HL-60 (cell line): Measurements from ENCODE around the gene GPR146.

Source experiments
- GABPA ChIP-seq: IDR thresholded peaks from 2 replicates; pipeline ENCODE4 v1.6.1; 2012; ENCODE audit warnings: low read depth
- POLR2AphosphoS5 ChIP-seq: IDR thresholded peaks from 2 replicates; pipeline ENCODE4 v1.6.1; 2012; ENCODE audit warnings: low read depth
- SPI1 ChIP-seq: IDR thresholded peaks from 2 replicates; pipeline ENCODE4 v1.6.1; 2012; ENCODE audit warnings: low read depth, mild to moderate bottlenecking, borderline replicate concordance
- TF ChIP-seq, protein P1 (sequence below): IDR thresholded peaks from one replicate; pipeline ENCODE4 v1.5.1; 2011; ENCODE audit warnings: low read length, control low read depth, inconsistent platforms; ENCODE audit not compliant: insufficient read depth
- TF ChIP-seq, protein P2 (sequence below): IDR thresholded peaks from 2 replicates; pipeline ENCODE4 v1.6.1; 2012; ENCODE audit warnings: low read depth; ENCODE audit not compliant: insufficient replicate concordance

DNA sequence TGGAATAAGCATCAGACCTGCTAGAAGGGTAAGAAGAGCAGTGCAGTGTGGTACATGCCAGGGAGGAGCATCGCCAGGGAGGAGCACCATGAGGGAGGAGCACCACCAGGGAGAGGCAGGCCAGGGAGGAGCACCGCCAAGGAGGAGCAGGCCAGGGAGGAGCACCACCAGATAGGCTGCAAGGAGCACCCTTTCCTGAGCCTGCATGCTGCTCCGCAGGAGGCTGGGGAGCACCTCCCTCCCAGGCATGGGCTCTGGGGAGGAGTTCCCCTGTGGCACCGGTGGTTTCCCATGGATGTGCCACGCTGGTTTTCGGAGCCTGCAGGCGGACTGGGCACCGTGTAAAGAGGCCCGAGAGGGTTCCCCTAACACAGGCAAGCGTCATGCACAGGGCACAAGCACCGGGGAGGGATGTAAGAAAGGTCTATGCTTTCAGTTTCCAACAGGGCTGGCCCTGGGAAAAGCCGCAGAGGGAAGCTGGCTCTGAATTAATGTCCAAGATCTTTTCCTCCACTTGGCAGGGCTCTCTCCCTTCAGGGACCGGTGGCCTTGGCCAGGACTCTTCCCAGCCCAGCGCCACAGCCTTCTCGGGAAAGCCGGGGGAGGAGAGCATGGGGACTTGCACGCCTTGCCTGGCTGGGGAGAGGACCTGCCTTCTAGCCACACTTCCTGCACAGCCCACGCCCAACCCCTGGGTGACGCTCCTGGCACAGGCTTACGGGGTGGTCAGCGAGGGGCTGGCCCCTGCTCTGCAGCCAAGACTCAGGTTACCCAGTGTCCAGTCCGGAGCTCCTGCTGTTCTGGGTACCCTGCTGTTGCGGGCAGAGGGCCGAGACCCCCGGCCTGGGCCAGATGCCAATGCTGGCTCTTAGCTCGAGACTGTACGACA, 32.1 kb downstream of the GPR146 start:
- TF ChIP-seq, protein P1, sequence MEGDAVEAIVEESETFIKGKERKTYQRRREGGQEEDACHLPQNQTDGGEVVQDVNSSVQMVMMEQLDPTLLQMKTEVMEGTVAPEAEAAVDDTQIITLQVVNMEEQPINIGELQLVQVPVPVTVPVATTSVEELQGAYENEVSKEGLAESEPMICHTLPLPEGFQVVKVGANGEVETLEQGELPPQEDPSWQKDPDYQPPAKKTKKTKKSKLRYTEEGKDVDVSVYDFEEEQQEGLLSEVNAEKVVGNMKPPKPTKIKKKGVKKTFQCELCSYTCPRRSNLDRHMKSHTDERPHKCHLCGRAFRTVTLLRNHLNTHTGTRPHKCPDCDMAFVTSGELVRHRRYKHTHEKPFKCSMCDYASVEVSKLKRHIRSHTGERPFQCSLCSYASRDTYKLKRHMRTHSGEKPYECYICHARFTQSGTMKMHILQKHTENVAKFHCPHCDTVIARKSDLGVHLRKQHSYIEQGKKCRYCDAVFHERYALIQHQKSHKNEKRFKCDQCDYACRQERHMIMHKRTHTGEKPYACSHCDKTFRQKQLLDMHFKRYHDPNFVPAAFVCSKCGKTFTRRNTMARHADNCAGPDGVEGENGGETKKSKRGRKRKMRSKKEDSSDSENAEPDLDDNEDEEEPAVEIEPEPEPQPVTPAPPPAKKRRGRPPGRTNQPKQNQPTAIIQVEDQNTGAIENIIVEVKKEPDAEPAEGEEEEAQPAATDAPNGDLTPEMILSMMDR: no peak
- TF ChIP-seq POLR2AphosphoS5: no peak
- TF ChIP-seq, protein P2, sequence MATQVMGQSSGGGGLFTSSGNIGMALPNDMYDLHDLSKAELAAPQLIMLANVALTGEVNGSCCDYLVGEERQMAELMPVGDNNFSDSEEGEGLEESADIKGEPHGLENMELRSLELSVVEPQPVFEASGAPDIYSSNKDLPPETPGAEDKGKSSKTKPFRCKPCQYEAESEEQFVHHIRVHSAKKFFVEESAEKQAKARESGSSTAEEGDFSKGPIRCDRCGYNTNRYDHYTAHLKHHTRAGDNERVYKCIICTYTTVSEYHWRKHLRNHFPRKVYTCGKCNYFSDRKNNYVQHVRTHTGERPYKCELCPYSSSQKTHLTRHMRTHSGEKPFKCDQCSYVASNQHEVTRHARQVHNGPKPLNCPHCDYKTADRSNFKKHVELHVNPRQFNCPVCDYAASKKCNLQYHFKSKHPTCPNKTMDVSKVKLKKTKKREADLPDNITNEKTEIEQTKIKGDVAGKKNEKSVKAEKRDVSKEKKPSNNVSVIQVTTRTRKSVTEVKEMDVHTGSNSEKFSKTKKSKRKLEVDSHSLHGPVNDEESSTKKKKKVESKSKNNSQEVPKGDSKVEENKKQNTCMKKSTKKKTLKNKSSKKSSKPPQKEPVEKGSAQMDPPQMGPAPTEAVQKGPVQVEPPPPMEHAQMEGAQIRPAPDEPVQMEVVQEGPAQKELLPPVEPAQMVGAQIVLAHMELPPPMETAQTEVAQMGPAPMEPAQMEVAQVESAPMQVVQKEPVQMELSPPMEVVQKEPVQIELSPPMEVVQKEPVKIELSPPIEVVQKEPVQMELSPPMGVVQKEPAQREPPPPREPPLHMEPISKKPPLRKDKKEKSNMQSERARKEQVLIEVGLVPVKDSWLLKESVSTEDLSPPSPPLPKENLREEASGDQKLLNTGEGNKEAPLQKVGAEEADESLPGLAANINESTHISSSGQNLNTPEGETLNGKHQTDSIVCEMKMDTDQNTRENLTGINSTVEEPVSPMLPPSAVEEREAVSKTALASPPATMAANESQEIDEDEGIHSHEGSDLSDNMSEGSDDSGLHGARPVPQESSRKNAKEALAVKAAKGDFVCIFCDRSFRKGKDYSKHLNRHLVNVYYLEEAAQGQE: no peak
- TF ChIP-seq GABPA: no peak
- TF ChIP-seq SPI1: no peak
